PC-3 (cell line): ENCODE data around the gene FANCC. TPM values are rescaled to one million over a fixed set of nuclear protein-coding genes. Genes with fewer than 3 reads are reported as not detected.

Source experiments
- ATAC-seq: fragments of 200-7000 bp; cut with Tn5 transposase; 2 replicates; pipeline ENCODE4 v1.9.1; 2020; ENCODE audit warnings: mild to moderate bottlenecking, moderate library complexity
- BruUV-seq: library from RNA; stranded (reverse); fragments of 400-500 nt; replicated peaks from 2 replicates; lab custom pipeline; 2021; lab: Mats Ljungman, UMichigan
- CTCF ChIA-PET: fragments of 300-600 bp; sonication (Branson Sonifier 250); formaldehyde crosslinking; loops from one replicate; lab custom pipeline; 2022; ENCODE audit warnings: antibody characterized with exemption; lab: Charles Lee
- POLR2A ChIA-PET: fragments of 300-600 bp; sonication (Branson Sonifier 250); formaldehyde crosslinking; loops from one replicate; lab custom pipeline; 2022; ENCODE audit warnings: antibody characterized with exemption; ENCODE audit not compliant: unreplicated experiment; lab: Charles Lee
- DNase-seq: peaks from one replicate; pipeline ENCODE4 v3.0.0-alpha.2; 2015
- H2AFZ ChIP-seq: fragments of 300-600 bp; sonication (generic); 2 replicates; pipeline ENCODE4 v1.6.0; 2016; ENCODE audit warnings: antibody characterized with exemption, low read length
- H3F3A ChIP-seq: fragments of 300-600 bp; sonication (generic); one replicate; pipeline ENCODE4 v1.6.0; 2017; ENCODE audit warnings: antibody characterized with exemption, low read length, control low read depth, mild to moderate bottlenecking; ENCODE audit not compliant: unreplicated experiment
- H3K27ac ChIP-seq: fragments of 300-600 bp; sonication (generic); 2 replicates; pipeline ENCODE4 v1.5.1; 2016; ENCODE audit warnings: mild to moderate bottlenecking, low read length
- H3K27me3 ChIP-seq: fragments of 300-600 bp; sonication (generic); 2 replicates; pipeline ENCODE4 v1.6.1; 2016; ENCODE audit warnings: low read length, mixed read lengths
- H3K36me3 ChIP-seq: fragments of 300-600 bp; sonication (generic); 2 replicates; pipeline ENCODE4 v1.6.1; 2016; ENCODE audit warnings: low read depth, mixed run types, low read length, mixed read lengths
- H3K4me1 ChIP-seq: fragments of 300-600 bp; sonication (generic); 2 replicates; pipeline ENCODE4 v1.5.1; 2016; ENCODE audit warnings: low read length; ENCODE audit not compliant: insufficient read depth
- H3K4me2 ChIP-seq: fragments of 300-600 bp; sonication (generic); 2 replicates; pipeline ENCODE4 v1.6.0; 2016; ENCODE audit warnings: low read length
- H3K4me3 ChIP-seq: fragments of 300-600 bp; sonication (generic); 2 replicates; pipeline ENCODE4 v1.5.1; 2016; ENCODE audit warnings: mild to moderate bottlenecking, low read length, mixed read lengths
- H3K79me2 ChIP-seq: fragments of 300-600 bp; sonication (generic); 2 replicates; pipeline ENCODE4 v1.6.1; 2017; ENCODE audit warnings: low read length, mixed read lengths
- H3K9ac ChIP-seq: fragments of 300-600 bp; sonication (generic); 2 replicates; pipeline ENCODE4 v1.6.0; 2016; ENCODE audit warnings: mild to moderate bottlenecking, low read length
- H3K9me2 ChIP-seq: fragments of 300-600 bp; sonication (generic); replicated peaks from 2 replicates; pipeline ENCODE4 v1.6.1; 2016; ENCODE audit warnings: mixed run types, low read length, mixed read lengths
- H3K9me3 ChIP-seq: fragments of 300-600 bp; sonication (generic); 2 replicates; pipeline ENCODE4 v1.6.1; 2016; ENCODE audit warnings: low read length, mixed read lengths
- H4K20me1 ChIP-seq: fragments of 300-600 bp; sonication (generic); 2 replicates; pipeline ENCODE4 v1.6.1; 2016; ENCODE audit warnings: low read length, mixed read lengths
- CTCF ChIP-seq: fragments of 300-600 bp; sonication (generic); conservative IDR thresholded peaks from 2 replicates; pipeline ENCODE4 v1.5.1; 2017; ENCODE audit warnings: antibody characterized with exemption, low read depth, mild to moderate bottlenecking, low read length
- EZH2 ChIP-seq: fragments of 300-600 bp; sonication (generic); IDR thresholded peaks from one replicate; pipeline ENCODE4 v1.6.1; 2017; ENCODE audit warnings: antibody characterized with exemption, mild to moderate bottlenecking, low read length; ENCODE audit not compliant: unreplicated experiment
- EZH2phosphoT487 ChIP-seq: fragments of 300-600 bp; sonication (generic); IDR thresholded peaks from 2 replicates; pipeline ENCODE4 v1.6.1; 2018; ENCODE audit warnings: mild to moderate bottlenecking, antibody characterized with exemption, low read length, borderline replicate concordance
- intact Hi-C: fragments of 100-400 bp; cut with micrococcal nuclease; formaldehyde crosslinking; loops from 2 replicates; pipeline ENCODE4 v1.9.0; 2023
- total RNA-seq: library from RNA; depleted of rRNA; stranded (reverse); fragments of >200 nt; gene quantifications from 2 replicates; pipeline ENCODE4 v1.2.3, GENCODE V29; 2014

Gene FANCC
- total RNA-seq, 1 experiment from 2014 or later: 6.9 TPM

- Histone ChIP-seq H3K4me2 (peak overlapping the region; percentile 36; the same call in 1 of the 2 replicates), H2AFZ (no peak overlapping the region), H3K36me3 (no peaks in the 10 kb centered on the region), H3K9me3 (no peaks in the 10 kb centered on the region), H3K27ac (peak overlapping the region; percentile 94), H3K27me3 (no peaks in the 10 kb centered on the region), H3K9ac (peak overlapping the region; percentile 38), H3K9me2 (no peaks in the 10 kb centered on the region), H3K79me2 (no peaks in the 10 kb centered on the region), H3F3A (no peaks in the 10 kb centered on the region), H3K4me1 (peaks cover 31% of the 10 kb centered on the region), H3K4me3 (no peak overlapping the region), H4K20me1 (no peaks in the 10 kb centered on the region)
- ATAC-seq: no peak
- TF ChIP-seq EZH2 (no peak), CTCF (no peak), EZH2phosphoT487 (no peak)
- no peak for DNase-seq
- BruUV-seq: no TSS peak
- ChIA-PET POLR2A (no interaction called here), CTCF (interaction anchor here (0.6 kb wide), 1 partner anchor 16 kb away, joined by 4 read pairs; no protein-coding TSS in a partner anchor)
- intact Hi-C loops: no loop called here
These were observed 218.0 kb downstream of the FANCC start for GRCh38 chr9:95099321-95100070.

- no peaks in the 10 kb centered on the region for H3K27me3 ChIP-seq
- H3K9me3 ChIP-seq: no peaks in the 10 kb centered on the region
- no peak overlapping the region for H2AFZ ChIP-seq
- H3K9ac ChIP-seq: no peak overlapping the region
- no peak overlapping the region for H3K4me3 ChIP-seq
- POLR2A ChIA-PET: no interaction called here
- intact Hi-C loops: no loop called here
- no peaks in the 10 kb centered on the region for H3K36me3 ChIP-seq
- TF ChIP-seq CTCF (no peak), EZH2 (no peak), EZH2phosphoT487 (no peak)
- H3K27ac ChIP-seq: no peak overlapping the region
- CTCF ChIA-PET: no interaction called here
- ATAC-seq (no peak), DNase-seq (no peak)
- H3K9me2 ChIP-seq: no peaks in the 10 kb centered on the region
- no TSS peak for BruUV-seq
- H3K4me1 ChIP-seq: peaks cover 33% of the 10 kb centered on the region
- H3K79me2 ChIP-seq: no peaks in the 10 kb centered on the region
- H3F3A ChIP-seq: no peaks in the 10 kb centered on the region
- no peak overlapping the region for H3K4me2 ChIP-seq
- H4K20me1 ChIP-seq: no peaks in the 10 kb centered on the region
These were observed 219.1 kb downstream of the FANCC start for GRCh38 chr9:95098391-95098921.

GRCh38 chr9:95097279-95097678, 220.2 kb downstream of the FANCC start:
- H3K9me2 ChIP-seq: no peaks in the 10 kb centered on the region
- H3K4me2 ChIP-seq: no peak overlapping the region
- no peaks in the 10 kb centered on the region for H3F3A ChIP-seq
- H3K9ac ChIP-seq: no peak overlapping the region
- DNase-seq (no peak), ATAC-seq (no peak)
- H3K79me2 ChIP-seq: no peaks in the 10 kb centered on the region
- no peak overlapping the region for H3K27ac ChIP-seq
- intact Hi-C loops: no loop called here
- POLR2A ChIA-PET: no interaction called here
- no peak overlapping the region for H2AFZ ChIP-seq
- BruUV-seq: no TSS peak
- TF ChIP-seq EZH2: no peak
- TF ChIP-seq EZH2phosphoT487: no peak
- TF ChIP-seq CTCF: no peak
- H3K9me3 ChIP-seq: no peaks in the 10 kb centered on the region
- no peaks in the 10 kb centered on the region for H4K20me1 ChIP-seq
- CTCF ChIA-PET: no interaction called here
- peaks cover 44% of the 10 kb centered on the region for H3K4me1 ChIP-seq
- no peaks in the 10 kb centered on the region for H3K27me3 ChIP-seq
- no peak overlapping the region for H3K4me3 ChIP-seq
- no peaks in the 10 kb centered on the region for H3K36me3 ChIP-seq
